Activated naive CD4-positive, alpha-beta T cell treated with anti-CD3 and anti-CD28 coated beads for 36 hours (primary cell): ENCODE results near the gene DPY19L1. TPM values are rescaled to one million over a fixed set of nuclear protein-coding genes. Genes with fewer than 3 reads are reported as not detected.
"Not testable (repeated sequence)": the region's sequence is repeated elsewhere in the genome, so short reads cannot be mapped to it uniquely, and the experiment has no call there.

Experiments used
- CTCF ChIA-PET: fragments of 350-600 bp; sonication (Branson Sonifier 250); formaldehyde crosslinking; loops from one replicate; lab custom pipeline; 2021; ENCODE audit warnings: antibody characterized with exemption; lab: Charles Lee
- DNase-seq: peaks from one replicate; pipeline ENCODE4 v3.0.0-alpha.2; 2020
- H3K27ac Mint-ChIP-seq: one replicate; pipeline ENCODE4 v1.8.0; 2021; ENCODE audit warnings: mild to moderate bottlenecking, mixed read lengths
- H3K27me3 Mint-ChIP-seq: one replicate; pipeline ENCODE4 v1.8.0; 2021; ENCODE audit warnings: low read depth, mixed read lengths
- H3K36me3 Mint-ChIP-seq: one replicate; pipeline ENCODE4 v1.8.0; 2021; ENCODE audit warnings: low read depth, mixed read lengths
- H3K4me1 Mint-ChIP-seq: one replicate; pipeline ENCODE4 v1.8.0; 2021; ENCODE audit warnings: low read depth, mixed read lengths
- H3K4me3 Mint-ChIP-seq: one replicate; pipeline ENCODE4 v1.8.0; 2021; ENCODE audit warnings: mild to moderate bottlenecking, moderate library complexity, mixed read lengths
- H3K9me3 Mint-ChIP-seq: one replicate; pipeline ENCODE4 v1.8.0; 2021; ENCODE audit warnings: mixed read lengths
- intact Hi-C: fragments of 100-400 bp; cut with micrococcal nuclease; formaldehyde crosslinking; loops from one replicate; pipeline ENCODE4 v1.15.1; 2023
- microRNA-seq: library from miRNA; unstranded; fragments of <30 nt; microRNA quantifications from one replicate; pipeline ENCODE4 v1.2.0, GENCODE V29; 2022; ENCODE audit warnings: borderline microRNAs expressed, borderline replicate concordance
- total RNA-seq, 2 experiments: library from RNA; stranded (reverse); gene quantifications; one replicate each; pipeline ENCODE4 v1.2.3, GENCODE V29; 2021

Gene DPY19L1
- total RNA-seq, 2 experiments from 2014 or later, result 5.3 to 5.9 TPM

DNA sequence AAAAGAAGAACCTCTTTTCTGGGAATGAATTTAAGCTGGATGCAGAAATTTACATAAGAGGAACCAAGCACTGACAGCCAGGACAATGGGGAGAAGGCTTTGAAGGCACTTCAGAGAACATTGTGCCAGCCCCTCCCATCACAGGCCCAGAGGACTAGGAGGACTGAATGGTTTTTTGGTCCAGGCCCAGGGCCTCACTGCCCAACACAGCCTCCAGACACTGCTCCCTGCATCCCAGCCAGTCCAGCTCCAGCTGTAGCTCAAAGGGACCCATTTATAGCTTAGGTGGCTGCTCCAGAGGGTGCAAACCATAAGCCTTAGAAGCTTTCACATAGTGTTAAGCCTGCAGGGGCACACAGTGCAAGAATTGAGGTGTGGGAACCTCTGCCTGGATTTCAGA, 142.1 kb downstream of the DPY19L1 start:
- peaks cover 14% of the 10 kb centered on the region for H3K9me3 Mint-ChIP-seq
- H3K4me3 Mint-ChIP-seq, result no peak overlapping the region
- peaks cover 18% of the 10 kb centered on the region for H3K27me3 Mint-ChIP-seq
- CTCF ChIA-PET, result no interaction called here
- H3K4me1 Mint-ChIP-seq, result no peaks in the 10 kb centered on the region
- H3K27ac Mint-ChIP-seq, result no peak overlapping the region
- intact Hi-C loops, result no loop called here
- H3K36me3 Mint-ChIP-seq, result peaks cover 1% of the 10 kb centered on the region
- no peak for DNase-seq

DNA sequence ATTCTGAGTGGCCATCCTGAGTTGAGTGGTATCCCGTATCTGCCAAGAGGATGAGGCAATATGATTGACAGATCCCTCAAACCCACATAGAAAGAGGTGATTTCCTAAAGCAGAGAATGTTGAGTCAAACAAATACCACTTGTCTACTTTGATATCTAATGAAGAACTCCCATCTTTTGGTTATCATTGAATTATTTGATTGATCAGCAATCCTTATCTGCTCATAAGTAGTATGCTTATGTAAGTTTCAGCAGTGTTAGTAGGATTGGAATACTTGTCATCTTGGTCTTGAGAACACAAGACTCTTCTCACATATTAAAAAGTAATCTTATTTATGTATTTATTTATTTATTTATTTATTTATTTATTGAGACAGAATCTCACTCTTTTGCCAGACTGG, 147.3 kb downstream of the DPY19L1 start:
- Mint-ChIP-seq H3K9me3 (peaks cover 4% of the 10 kb centered on the region), H3K27me3 (peaks cover 13% of the 10 kb centered on the region), H3K27ac (no peak overlapping the region), H3K4me1 (no peaks in the 10 kb centered on the region), H3K36me3 (no peaks in the 10 kb centered on the region), H3K4me3 (no peak overlapping the region)
- intact Hi-C loops, result no loop called here
- CTCF ChIA-PET, result no interaction called here
- no peak for DNase-seq

DNA sequence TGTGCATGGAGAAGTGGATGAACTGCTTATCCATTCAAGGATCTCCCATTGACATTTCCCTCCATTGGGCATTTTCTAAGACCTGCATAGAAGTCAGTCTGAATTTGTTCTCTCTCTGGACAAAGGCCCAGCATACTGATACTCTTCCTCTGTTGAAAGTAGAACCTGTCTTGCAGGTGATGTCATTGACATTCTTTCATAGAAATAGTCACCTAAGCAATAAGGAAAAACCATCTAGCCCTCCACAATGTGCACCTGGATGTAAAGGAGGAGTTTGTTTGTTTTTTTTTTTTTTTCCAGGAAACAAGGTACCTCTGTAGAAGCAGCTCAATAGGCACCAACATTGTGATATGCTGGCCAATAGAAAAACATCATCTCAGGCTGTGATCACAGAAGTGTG, 150.4 kb downstream of the DPY19L1 start:
- DNase-seq, result no peak
- no peak overlapping the region for H3K27ac Mint-ChIP-seq
- H3K36me3 Mint-ChIP-seq, result no peaks in the 10 kb centered on the region
- peaks cover 8% of the 10 kb centered on the region for H3K27me3 Mint-ChIP-seq
- H3K9me3 Mint-ChIP-seq, result peaks cover 11% of the 10 kb centered on the region
- no peak overlapping the region for H3K4me3 Mint-ChIP-seq
- CTCF ChIA-PET, result no interaction called here
- no peaks in the 10 kb centered on the region for H3K4me1 Mint-ChIP-seq
- intact Hi-C loops, result no loop called here

DNA sequence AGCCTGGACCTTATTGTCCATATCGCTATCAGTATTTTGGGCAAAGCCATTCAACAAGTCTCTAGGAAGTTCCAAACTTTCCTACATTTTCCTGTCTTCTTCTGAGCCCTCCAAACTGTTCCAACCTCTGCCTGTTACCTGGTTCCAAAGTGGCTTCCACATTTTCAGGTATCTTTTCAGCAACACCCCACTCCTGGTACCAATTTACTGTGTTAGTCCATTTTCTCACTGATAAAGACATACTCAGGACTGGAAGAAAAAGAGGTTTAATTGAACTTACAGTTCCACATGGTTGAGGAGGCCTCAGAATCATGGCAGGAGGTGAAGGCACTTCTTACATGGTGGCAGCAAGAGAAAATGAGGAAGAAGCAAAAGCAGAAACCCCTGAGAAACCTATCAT, 153.4 kb downstream of the DPY19L1 start:
- H3K9me3 Mint-ChIP-seq, result peaks cover 12% of the 10 kb centered on the region
- intact Hi-C loops, H3K4me3 Mint-ChIP-seq, DNase-seq, H3K36me3 Mint-ChIP-seq, H3K27ac Mint-ChIP-seq, CTCF ChIA-PET, H3K4me1 Mint-ChIP-seq, H3K27me3 Mint-ChIP-seq: not testable (repeated sequence)

DNA sequence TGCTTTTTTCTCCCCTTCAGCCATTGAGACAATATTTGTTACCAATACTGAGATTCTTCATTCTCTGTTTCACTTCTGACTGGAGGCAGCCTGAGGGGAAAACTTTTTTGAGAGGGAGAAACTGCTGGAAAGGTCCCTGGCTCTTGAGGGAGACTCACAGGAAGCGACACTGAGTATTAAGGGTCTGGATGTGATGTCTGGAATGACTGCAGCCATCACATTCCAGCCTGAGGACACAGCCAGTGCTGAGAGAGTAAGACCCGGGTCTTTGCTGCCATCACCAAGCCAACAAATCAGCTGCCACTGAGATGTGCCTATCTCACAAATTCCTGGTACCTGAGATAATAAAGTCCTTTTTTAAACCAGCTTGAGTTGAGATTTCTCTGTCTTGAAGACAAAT, 157.4 kb downstream of the DPY19L1 start:
- Mint-ChIP-seq H3K27ac (no peak overlapping the region), H3K36me3 (no peaks in the 10 kb centered on the region), H3K4me1 (no peaks in the 10 kb centered on the region), H3K4me3 (no peak overlapping the region), H3K9me3 (peaks cover 12% of the 10 kb centered on the region), H3K27me3 (peaks cover 2% of the 10 kb centered on the region)
- CTCF ChIA-PET, result no interaction called here
- intact Hi-C loops, result no loop called here
- DNase-seq, result no peak

DNA sequence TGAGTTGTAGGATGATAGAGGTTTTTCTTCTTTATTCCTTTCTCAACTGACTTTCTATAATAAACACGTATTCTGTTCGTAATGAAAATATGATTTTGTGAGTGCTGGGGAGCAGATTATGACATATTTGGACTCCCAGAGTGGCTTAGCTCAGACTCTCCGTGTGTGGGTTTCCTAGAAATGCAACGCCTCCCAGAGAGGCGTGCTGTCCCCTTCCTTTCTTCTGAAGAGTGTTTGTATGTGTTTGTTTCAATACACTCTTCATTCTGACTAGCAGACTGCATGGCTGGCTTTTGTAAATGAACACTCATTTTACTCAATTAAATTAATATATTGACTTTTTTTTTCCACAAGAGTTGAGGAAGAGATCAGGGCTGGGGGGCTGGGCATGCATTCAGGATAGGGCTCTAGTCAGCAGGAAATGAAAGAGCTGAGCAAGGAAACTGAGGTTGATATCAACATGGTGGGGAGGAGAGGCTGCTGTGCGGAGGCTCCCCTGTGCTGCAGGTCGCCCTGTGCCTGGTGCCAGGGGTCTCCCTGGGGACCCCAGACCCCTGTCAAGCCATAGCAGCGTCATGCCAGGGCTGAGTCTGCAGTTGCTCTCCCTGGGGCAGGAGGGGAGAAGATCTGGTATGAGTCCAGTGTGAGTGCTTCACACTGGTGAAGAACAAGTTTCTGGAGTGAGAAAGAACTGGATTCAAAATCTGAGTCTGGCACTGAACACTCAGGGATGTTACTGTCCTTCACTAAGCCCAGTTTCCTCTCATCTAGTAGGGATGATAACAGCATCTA, 158.1 kb downstream of the DPY19L1 start:
- H3K27ac Mint-ChIP-seq, H3K4me3 Mint-ChIP-seq, H3K4me1 Mint-ChIP-seq, H3K27me3 Mint-ChIP-seq, DNase-seq, CTCF ChIA-PET, H3K36me3 Mint-ChIP-seq, intact Hi-C loops: not testable (repeated sequence)
- peaks cover 11% of the 10 kb centered on the region for H3K9me3 Mint-ChIP-seq

Small RNAs within 50 kb of the gene (microRNA-seq; reads per million reads assigned to microRNA genes)
- gene MIR548N, result not detected

Other genes with a start within 250 kb of the DPY19L1 start
- gene TBX20, start 216.6 kb upstream of the DPY19L1 start, total RNA-seq, result not detected